ENCODE data around the gene FAM161A.
"Not testable (repeated sequence)": the region's sequence is repeated elsewhere in the genome, so short reads cannot be mapped to it uniquely, and the experiment has no call there.

FAM161A gene

GRCh38 chr2:61853847-61854563 lies at the start of gene FAM161A:
FAM161A (minus strand) TSS chr2:61854060; CDS start chr2:61854041, 19 bp downstream.
- peak; percentile 86 for DNase-seq

GRCh38 chr2:61900281-61900680 lies 46.4 kb upstream of the FAM161A start:
- peak; percentile 68 for DNase-seq

- DNase-seq: peak; percentile 13
These were observed 45.0 kb upstream of the FAM161A start for GRCh38 chr2:61898810-61899209.

- peak; percentile 78 for DNase-seq
These were observed 34.6 kb upstream of the FAM161A start, which contains the start of gene CCT4 for GRCh38 chr2:61888267-61889055. CCT4 (minus strand) TSS chr2:61888656; CDS start chr2:61888507, 149 bp downstream.

- DNase-seq: peak; percentile 69
These were observed 33.9 kb upstream of the FAM161A start for GRCh38 chr2:61887717-61888266.

- no peak for DNase-seq
These were observed 32.2 kb upstream of the FAM161A start for GRCh38 chr2:61885896-61886603.

- DNase-seq: no peak
These were observed 29.0 kb upstream of the FAM161A start for GRCh38 chr2:61882850-61883249.

GRCh38 chr2:61879351-61879750 lies 25.5 kb upstream of the FAM161A start:
- DNase-seq: not testable (repeated sequence)

GRCh38 chr2:61878761-61879160 lies 24.9 kb upstream of the FAM161A start:
- DNase-seq: no peak

GRCh38 chr2:61877571-61878245 lies 23.8 kb upstream of the FAM161A start:
- no peak for DNase-seq

- no peak for DNase-seq
These were observed 22.5 kb upstream of the FAM161A start for GRCh38 chr2:61876400-61876799.

GRCh38 chr2:61866482-61867089 lies 12.7 kb upstream of the FAM161A start:
- DNase-seq: not testable (repeated sequence)

GRCh38 chr2:61862085-61862484 lies 8.2 kb upstream of the FAM161A start:
- DNase-seq: no peak

- no peak for DNase-seq
These were observed 3.4 kb upstream of the FAM161A start for GRCh38 chr2:61857224-61857623.

GRCh38 chr2:61855318-61855613 lies 1.4 kb upstream of the FAM161A start:
- DNase-seq: no peak

GRCh38 chr2:61854564-61855317 lies 881 bp upstream of the FAM161A start:
- peak; percentile 94 for DNase-seq

- DNase-seq: peak; percentile 45
These were observed 594 bp downstream of the FAM161A start for GRCh38 chr2:61853086-61853846.

- DNase-seq: not testable (repeated sequence)
These were observed 2.6 kb downstream of the FAM161A start for GRCh38 chr2:61851270-61851669.

- no peak for DNase-seq
These were observed 8.5 kb downstream of the FAM161A start for GRCh38 chr2:61845320-61845719.

- DNase-seq: no peak
These were observed 12.6 kb downstream of the FAM161A start for GRCh38 chr2:61841286-61841685.

- no peak for DNase-seq
These were observed 19.0 kb downstream of the FAM161A start for GRCh38 chr2:61834893-61835292.
